ENCODE results near the gene IL1RAP.

DNA sequence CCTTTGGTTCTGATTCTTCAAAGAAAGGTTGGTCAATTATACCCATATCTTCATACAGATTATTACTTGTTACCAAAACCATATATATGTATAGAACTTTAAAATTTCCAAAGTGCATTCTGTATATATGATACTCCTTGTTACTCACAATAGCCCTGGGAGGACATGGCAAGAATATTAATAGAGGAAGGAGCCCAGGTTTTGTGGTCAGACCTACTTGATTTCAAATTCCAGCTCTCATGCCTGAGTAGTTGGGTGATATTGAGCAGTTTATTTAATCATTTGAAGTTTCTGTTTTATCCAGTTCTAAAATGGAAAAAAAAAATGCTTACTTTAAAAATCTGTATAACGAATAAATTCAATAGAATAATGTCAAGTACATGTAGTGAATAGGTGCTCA lies 2.5 kb downstream of the IL1RAP start:
- TF ChIP-seq, protein P1, sequence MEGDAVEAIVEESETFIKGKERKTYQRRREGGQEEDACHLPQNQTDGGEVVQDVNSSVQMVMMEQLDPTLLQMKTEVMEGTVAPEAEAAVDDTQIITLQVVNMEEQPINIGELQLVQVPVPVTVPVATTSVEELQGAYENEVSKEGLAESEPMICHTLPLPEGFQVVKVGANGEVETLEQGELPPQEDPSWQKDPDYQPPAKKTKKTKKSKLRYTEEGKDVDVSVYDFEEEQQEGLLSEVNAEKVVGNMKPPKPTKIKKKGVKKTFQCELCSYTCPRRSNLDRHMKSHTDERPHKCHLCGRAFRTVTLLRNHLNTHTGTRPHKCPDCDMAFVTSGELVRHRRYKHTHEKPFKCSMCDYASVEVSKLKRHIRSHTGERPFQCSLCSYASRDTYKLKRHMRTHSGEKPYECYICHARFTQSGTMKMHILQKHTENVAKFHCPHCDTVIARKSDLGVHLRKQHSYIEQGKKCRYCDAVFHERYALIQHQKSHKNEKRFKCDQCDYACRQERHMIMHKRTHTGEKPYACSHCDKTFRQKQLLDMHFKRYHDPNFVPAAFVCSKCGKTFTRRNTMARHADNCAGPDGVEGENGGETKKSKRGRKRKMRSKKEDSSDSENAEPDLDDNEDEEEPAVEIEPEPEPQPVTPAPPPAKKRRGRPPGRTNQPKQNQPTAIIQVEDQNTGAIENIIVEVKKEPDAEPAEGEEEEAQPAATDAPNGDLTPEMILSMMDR (IDR thresholded peaks at IDR 0.05) = no peak
- TF ChIP-seq POLR2A (IDR thresholded peaks at IDR 0.05) = no peak

Measured in body of pancreas (tissue), 4 donors.